Muscle of back (tissue), 13 donors: ENCODE results near the gene KANTR. TPM values are rescaled to one million over a fixed set of nuclear protein-coding genes. Genes with fewer than 3 reads are reported as not detected.
A peak's percentile ranks its signal among the peaks of the same experiment; 100 is the strongest.

Experiments used
- DNase-seq, 3 donors: peaks; one replicate each; pipeline versions ENCODE4 v3.0.0 to v3.0.0-alpha.2; 2013
- long read RNA-seq, 9 donors: transcript quantifications; one replicate each; lab custom pipeline, GENCODE V29; 2026
- polyA plus RNA-seq, 10 donors: library from polyadenylated mRNA; unstranded; fragments of 120-200 nt; gene quantifications; one replicate each; pipeline ENCODE4 v1.2.1, GENCODE V29; 2013; ENCODE audit not compliant: insufficient read length in 10 of 10

The KANTR gene, protein sequence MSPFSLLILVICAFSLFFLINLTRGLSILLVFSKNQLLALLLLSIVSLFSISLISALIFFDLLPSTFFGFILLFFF
- 10 to 100 TPM in 3 of 10 donors, 1 to 10 TPM in 7; 4.7 to 22.2 (median 7.7) TPM for polyA plus RNA-seq
- long read RNA-seq, donor 1, result 0 reads
- long read RNA-seq, donor 2, result 0 reads
- long read RNA-seq, donor 3, result 0 reads
- long read RNA-seq, donor 4, result 0 reads
- long read RNA-seq, donor 5, result 0 reads
- long read RNA-seq, donor 6, result 0 reads
- long read RNA-seq, donor 7, result 0 reads
- long read RNA-seq, donor 8, result 0 reads
- long read RNA-seq, donor 9, result 0 reads

- peak; percentile 93 to 96 (median 95) for DNase-seq
Observed at GRCh38 chrX:53093748-53094581, at the start of gene KANTR. TSS of gene KANTR (plus strand) at chrX:53094142. CDS start at chrX:53124273, 30,131 bp downstream.

- DNase-seq, result no peak
Observed at GRCh38 chrX:53044995-53045394, 48.9 kb upstream of the KANTR start.

- no peak for DNase-seq
Observed at GRCh38 chrX:53047228-53047627, 46.7 kb upstream of the KANTR start.

GRCh38 chrX:53048169-53049126, 45.5 kb upstream of the KANTR start, which contains the start of gene GPR173:
TSS of gene GPR173 (plus strand) at chrX:53048789. CDS start at chrX:53076622, 27,833 bp downstream.
- DNase-seq, result peak; percentile 55 to 91 (median 59)

GRCh38 chrX:53049127-53049517, 44.8 kb upstream of the KANTR start:
- peak in 1 of 3 donors; percentile 2 for DNase-seq

DNA sequence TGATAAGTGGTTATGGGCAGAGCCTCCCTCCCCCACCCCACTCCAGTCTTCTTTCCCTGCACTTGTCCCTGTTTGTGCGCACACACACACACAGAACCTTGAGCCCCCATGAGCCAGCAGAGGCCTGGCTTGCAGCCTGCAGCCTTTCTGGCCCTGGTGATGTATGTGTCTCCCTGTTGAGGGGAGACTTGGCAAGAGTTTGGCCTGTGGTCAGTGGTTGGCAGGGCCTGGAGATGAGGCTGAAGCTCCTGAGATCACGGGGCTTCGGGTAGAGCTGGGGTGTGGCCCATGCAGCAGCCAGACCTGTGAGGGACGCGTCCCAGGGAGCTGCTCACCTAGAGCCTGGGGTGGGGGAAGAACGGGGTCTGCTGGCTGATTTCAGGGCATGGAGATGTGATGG, 43.1 kb upstream of the KANTR start:
- no peak for DNase-seq

- no peak for DNase-seq
Observed at GRCh38 chrX:53055244-53055849, 38.6 kb upstream of the KANTR start.

- no peak for DNase-seq
Observed at GRCh38 chrX:53056292-53056691, 37.6 kb upstream of the KANTR start.

GRCh38 chrX:53065104-53065503, 28.8 kb upstream of the KANTR start:
- DNase-seq, result no peak

GRCh38 chrX:53071064-53071463, 22.9 kb upstream of the KANTR start:
- no peak for DNase-seq

DNA sequence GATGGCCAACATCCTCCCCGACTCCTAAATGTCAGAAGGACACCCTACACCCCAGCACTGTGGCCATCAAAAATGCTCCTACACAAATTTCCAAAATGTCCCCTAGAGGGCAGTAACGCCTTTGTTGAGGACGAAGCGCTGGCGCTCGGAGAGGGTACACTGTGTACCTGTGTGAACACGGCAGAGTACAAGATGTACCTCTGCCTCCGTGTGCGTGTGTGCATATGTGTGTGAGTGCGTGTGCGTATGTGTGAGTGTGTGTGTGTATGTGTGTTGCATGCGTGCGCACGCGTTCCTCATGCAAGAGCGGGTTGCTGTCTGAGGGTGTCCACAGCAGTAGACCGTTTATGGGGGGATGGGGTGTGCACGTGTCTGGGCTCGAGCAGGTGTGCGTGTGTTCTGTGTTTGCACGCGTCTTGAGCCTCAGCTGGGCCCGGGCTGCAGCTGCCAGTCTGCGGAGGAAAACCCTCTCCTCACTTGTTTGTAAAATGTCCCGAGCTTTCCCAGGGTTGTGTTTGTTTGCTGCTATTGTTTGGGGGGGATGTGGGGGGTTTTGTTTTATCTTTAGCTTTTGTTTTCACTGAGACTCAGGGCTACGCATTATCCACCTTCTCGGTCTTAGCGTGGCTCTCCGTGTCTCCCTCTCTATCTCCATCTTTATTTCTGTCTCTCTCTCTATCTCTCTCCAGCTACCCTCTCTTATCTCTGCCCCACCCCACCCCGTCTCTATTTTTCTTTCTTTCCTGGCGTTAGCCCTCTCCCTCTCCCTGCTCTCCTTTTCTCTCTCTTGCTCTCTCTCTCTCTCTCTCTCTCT, 22.1 kb upstream of the KANTR start:
- DNase-seq, result peak; percentile 51 to 76 (median 76)

DNA sequence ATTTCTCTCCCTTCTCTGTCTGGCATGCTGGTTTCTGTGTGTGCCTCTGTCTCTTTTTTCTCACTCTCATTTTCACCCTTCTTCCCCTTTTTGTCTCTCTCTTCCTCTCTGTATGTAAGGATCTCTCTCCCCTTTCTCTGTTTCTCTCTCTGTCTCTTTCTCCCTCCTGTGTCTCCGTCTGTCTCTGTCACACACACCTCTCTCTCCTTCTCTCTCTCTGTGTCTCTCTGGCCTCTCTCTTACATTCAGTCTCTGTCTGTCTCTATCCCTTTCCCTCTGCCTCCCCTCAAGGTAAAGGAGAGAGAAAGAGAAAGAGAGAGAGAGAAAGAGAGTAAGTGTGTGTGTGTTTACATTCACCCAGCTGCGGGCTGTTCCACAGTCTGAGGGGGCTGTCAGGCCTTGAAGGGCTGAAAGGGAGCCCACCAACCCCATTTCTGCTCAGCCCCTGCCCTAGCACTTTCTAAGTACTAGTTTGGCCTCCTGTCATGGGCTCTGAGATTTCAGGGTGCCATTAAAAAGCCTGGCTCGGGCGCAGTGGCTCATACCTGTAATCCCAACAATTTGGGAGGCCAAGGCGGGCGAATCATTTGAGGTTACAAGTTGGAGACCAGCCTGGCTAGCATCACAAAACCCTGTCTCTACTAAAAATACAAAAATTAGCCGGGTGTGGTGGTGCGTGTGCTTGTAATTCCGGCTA, 21.4 kb upstream of the KANTR start:
- no peak for DNase-seq

- DNase-seq, result no peak
Observed at GRCh38 chrX:53073115-53073586, 20.8 kb upstream of the KANTR start.

- no peak for DNase-seq
Observed at GRCh38 chrX:53075011-53075410, 18.9 kb upstream of the KANTR start.

DNA sequence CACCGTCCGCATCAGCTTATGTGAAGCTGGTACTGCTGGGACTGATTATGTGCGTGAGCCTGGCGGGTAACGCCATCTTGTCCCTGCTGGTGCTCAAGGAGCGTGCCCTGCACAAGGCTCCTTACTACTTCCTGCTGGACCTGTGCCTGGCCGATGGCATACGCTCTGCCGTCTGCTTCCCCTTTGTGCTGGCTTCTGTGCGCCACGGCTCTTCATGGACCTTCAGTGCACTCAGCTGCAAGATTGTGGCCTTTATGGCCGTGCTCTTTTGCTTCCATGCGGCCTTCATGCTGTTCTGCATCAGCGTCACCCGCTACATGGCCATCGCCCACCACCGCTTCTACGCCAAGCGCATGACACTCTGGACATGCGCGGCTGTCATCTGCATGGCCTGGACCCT, 17.3 kb upstream of the KANTR start:
- no peak for DNase-seq

- DNase-seq, result no peak
Observed at GRCh38 chrX:53077207-53078197, 16.4 kb upstream of the KANTR start.

GRCh38 chrX:53078943-53079342, 15.0 kb upstream of the KANTR start:
- no peak for DNase-seq
